HG03139 (cell line): ENCODE measurements around the gene NXPH3.

Source experiments
- ATAC-seq: cut with Tn5 transposase; IDR thresholded peaks from one replicate; pipeline ENCODE4 v1.9.1; 2021; ENCODE audit not compliant: unreplicated experiment

Gene NXPH3

DNA sequence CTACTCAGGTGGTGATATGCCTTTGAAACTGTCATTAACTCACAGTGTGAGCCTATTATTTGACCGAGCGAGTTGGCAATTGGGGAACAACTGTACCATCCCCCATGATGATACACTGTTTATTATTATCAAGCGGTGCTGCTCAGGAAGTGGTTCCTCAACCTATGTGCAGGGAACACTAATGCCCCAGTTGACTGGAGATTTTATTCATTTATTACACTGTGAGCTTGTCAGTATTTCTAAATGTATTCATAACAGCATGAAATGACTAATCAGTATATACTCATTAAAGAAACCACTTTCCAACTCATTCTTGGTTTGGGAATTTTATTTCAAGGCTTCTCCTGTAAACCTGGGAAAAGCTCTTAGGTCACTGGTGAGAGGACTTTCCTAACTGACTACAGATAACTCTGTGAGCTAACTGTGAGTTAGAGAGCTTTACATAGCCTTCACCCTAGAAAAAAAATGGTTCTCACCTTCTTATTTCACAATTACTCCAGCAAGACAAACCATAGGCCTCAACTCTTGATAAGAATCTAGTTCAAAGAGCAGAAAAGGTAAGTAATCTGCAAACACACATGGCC is 42.4 kb downstream of the NXPH3 start:
- no peak for ATAC-seq

DNA sequence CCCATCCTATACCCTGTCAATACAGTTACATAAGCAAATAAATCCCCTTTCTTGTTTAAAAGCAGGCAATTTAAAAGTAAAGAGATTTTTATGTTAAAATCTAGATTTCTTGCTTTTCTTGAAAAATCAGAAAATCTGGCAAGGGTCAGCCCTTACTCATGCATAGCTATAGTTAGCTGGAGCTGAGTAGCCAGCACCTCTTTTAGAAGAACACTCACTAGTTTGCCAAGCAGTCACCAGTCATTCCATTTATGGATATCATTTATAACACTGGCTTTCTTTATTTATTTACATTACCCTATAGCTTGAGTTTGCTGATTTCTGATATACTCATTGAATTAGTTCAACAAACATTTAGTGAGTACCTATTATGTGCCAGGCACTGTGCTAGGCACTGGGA is 45.7 kb downstream of the NXPH3 start:
- no peak for ATAC-seq

DNA sequence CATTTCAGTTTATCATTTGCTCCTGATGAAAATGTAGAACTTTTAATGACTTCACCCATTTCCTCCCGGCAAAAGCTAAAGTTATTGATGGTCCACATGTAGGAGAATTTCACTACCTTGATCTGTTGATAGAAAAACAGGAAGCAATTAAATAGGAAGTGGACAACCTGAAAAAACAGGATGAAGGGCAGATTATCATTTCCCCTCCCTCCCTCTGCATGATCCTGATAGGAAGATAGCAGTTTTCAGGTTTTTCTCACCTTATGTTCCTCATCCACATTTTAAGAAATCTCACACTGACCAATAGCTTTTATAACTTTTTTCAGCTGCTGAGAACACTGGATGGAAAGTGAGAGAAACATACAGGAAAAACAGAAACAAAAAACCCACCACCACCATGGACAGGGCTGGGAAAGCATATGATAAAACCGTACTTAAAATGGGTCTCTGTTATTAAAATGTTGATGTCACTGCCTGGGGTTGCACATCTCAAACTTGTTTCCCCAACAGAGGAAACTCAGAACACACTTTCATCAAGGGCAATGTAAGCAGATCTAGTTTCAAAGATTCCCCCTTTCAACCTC is 46.4 kb downstream of the NXPH3 start:
- ATAC-seq, result no peak

DNA sequence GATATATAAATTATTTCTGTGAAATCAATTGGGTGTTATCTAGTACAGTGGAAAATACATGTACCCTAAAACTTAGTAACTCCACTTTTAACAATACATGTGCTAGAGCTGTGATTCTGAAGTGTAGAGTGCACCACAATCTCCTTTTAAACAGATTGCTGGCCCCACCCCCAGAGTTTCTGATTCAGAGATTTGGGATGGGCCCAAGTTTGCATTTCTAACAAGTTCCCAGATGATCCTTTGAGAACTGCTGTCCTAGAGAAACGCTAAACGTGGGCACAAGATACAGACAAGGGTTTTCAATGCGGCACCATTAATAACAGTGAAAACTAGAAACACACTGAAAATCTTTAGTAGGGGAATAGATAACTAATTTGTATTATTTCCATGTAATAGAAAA is 49.2 kb downstream of the NXPH3 start:
- ATAC-seq, result no peak

DNA sequence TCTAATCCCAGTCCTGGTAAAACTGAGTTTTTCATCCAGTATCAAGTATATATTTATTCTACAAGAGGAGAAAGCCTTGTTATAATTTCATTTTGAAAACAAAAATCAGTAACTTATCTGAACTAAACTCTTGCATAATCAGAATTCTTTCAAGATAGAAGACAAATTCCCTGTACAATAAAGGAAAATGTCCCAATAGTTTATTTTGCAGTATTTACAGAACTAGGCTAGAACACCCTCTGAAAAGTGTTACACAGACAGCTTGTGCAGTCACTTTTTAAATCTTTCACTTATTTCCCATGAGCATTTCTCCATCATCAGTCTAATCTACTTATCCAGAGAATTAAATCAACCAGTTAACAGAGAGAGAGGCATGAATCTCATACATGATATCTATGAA is 53.8 kb downstream of the NXPH3 start:
- ATAC-seq, result no peak

DNA sequence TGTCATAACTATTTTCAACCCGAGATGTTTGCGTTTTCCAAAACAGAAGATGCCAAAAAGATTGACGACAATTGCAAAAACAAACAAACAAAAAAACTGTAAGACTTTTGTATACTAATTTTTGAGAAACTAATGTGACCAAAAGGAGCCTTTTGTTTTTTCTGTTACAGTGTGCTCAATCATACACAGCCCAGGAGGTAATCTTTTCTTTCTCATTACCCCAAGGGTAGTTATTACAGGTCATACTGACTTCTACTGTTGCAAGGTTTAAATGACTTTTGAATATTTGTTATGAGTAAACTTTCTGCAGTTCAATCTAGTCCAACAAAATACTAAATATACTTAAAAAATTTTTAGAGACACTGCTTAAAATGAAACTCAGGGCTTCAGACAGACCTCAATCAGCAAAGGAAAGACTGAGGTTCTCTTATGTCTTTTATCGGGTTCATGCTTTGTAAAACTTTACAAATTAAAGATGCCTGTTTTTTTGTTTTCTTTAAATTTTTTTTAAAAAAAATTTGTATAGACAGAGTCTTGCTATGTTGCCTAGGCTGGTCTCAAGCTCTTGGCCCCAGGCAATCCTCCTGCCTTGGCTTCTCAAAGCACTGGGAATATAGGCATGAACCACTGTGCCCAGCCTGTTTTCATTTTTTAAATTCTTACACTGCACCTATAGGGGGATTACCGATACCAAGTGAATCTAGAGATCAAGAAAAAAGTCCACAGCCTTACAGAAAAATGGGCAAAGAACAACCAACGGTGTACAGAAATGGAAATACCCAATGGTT is 54.6 kb downstream of the NXPH3 start:
- ATAC-seq, result no peak

DNA sequence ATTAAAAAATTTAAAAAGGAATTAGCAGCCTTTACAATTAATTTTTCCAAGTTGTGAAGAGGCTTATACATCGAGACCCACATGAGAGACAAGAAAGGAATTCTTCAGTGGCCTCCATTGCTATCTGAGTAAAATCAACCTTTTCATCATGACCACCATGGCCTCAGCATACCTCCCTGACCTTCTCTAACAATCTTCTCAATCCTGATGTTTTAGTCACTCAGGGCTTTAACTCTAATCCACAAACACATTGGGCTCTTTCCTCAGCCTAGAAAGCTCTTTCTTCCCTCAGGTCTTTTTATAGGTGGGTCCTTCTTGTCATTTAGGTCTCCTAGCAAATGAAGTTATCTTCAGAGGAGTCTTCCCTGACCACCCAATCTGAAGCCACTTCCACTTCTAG is 55.8 kb downstream of the NXPH3 start:
- ATAC-seq, result no peak
